Measurements from ENCODE around the gene SPATA31E1. TPM values are rescaled to one million over a fixed set of nuclear protein-coding genes. Genes with fewer than 3 reads are reported as not detected.

The SPATA31E1 gene
- total and polyA plus RNA-seq, 10 of the 15 experiments (the other 5 are each of a cell fraction or from before 2014, with no cell fraction given) = not detected

GRCh38 chr9:87849144-87849758, 33.4 kb upstream of the SPATA31E1 start:
- no peak for ATAC-seq
- POLR2A ChIA-PET = no interaction called here
- BruUV-seq (replicated peaks) = no TSS peak

More at GRCh38 chr9:87849144-87849758, 33.4 kb upstream of the SPATA31E1 start:
- RAD21 ChIA-PET (ENCODE audit: unreplicated experiment) = no interaction called here
- CTCF ChIA-PET = interaction anchor here (0.8 kb wide), 1 partner anchor 12 kb away, joined by 6 read pairs; no protein-coding TSS in a partner anchor
- Histone ChIP-seq H3K4me3 (no peak overlapping the region), H3K36me3 (ENCODE audit: control insufficient read depth in 2 of 2, insufficient read depth in 2 of 2, low read length in 1 of 2) (no peaks in the 10 kb centered on the region), H3K9ac (ENCODE audit: control insufficient read depth, insufficient read depth, low read length) (no peak overlapping the region), H3K4me1 (ENCODE audit: control insufficient read depth, insufficient read depth, low read length) (no peaks in the 10 kb centered on the region), H4K20me1 (ENCODE audit: control insufficient read depth, insufficient read depth) (no peaks in the 10 kb centered on the region), H3K27ac (ENCODE audit: control insufficient read depth, insufficient read depth) (no peak overlapping the region), H3K9me3 (replicated peaks; ENCODE audit: control insufficient read depth, insufficient read depth, low read length) (no peaks in the 10 kb centered on the region), H3K79me2 (ENCODE audit: control insufficient read depth, insufficient read depth, low read length) (no peaks in the 10 kb centered on the region), H3K27me3 (replicated peaks in 1 of 2; ENCODE audit: control insufficient read depth in 2 of 2, insufficient read depth in 2 of 2, low read length in 1 of 2) (no peaks in the 10 kb centered on the region), H3K4me2 (ENCODE audit: control insufficient read depth, insufficient read depth) (no peak overlapping the region), H2AFZ (ENCODE audit: control insufficient read depth, low read depth, low read length) (no peak overlapping the region)
- intact Hi-C loops (cut with micrococcal nuclease; ENCODE audit: unreplicated experiment) (no loop called here), in situ Hi-C loops (cut with MboI) (no loop called here)
- TF ChIP-seq BCL11A (IDR thresholded peaks at IDR 0.05; ENCODE audit: low read depth, low read length) (no peak), BCL3 (IDR thresholded peaks at IDR 0.05; ENCODE audit: borderline replicate concordance, insufficient read depth, low read depth, low read length, poor library complexity, severe bottlenecking) (no peak), ZNF274 (IDR thresholded peaks at IDR 0.05; ENCODE audit: insufficient read depth, insufficient read length) (no peak), ELK1 (IDR thresholded peaks at IDR 0.05; ENCODE audit: low read depth, low read length) (no peak), PBX3 (IDR thresholded peaks at IDR 0.05; ENCODE audit: insufficient replicate concordance, low read depth, low read length) (no peak), EGR1 (IDR thresholded peaks at IDR 0.05; ENCODE audit: borderline replicate concordance in 1 of 2, low read depth in 2 of 2, low read length in 2 of 2) (no peak), MXI1 (IDR thresholded peaks at IDR 0.05; ENCODE audit: low read depth, low read length) (no peak), EED (IDR thresholded peaks at IDR 0.05; ENCODE audit: low read depth) (no peak), CHD4 (IDR thresholded peaks at IDR 0.05) (no peak), FOXM1 (IDR thresholded peaks at IDR 0.05; ENCODE audit: low read depth, low read length) (no peak), MAX (IDR thresholded peaks at IDR 0.05; ENCODE audit: low read depth, low read length) (no peak), BHLHE40 (IDR thresholded peaks at IDR 0.05; ENCODE audit: borderline replicate concordance in 1 of 2, low read depth in 2 of 2, low read length in 1 of 2) (no peak), YY1 (IDR thresholded peaks at IDR 0.05; ENCODE audit: low read depth, low read length) (no peak), RELB (IDR thresholded peaks at IDR 0.05; ENCODE audit: low read depth) (no peak), IKZF2 (IDR thresholded peaks at IDR 0.05) (no peak), SRF (IDR thresholded peaks at IDR 0.05; ENCODE audit: low read depth in 2 of 2, low read length in 2 of 2) (no peak), SIN3A (IDR thresholded peaks at IDR 0.05; ENCODE audit: low read depth, low read length) (no peak), CREM (IDR thresholded peaks at IDR 0.05; ENCODE audit: low read depth) (no peak)
- SMC1A ChIA-PET (ENCODE audit: uncharacterized antibody, unreplicated experiment) = no interaction called here
- DNase-seq (ENCODE audit: low read depth, low spot score) (no peak), FAIRE-seq (no peak)
- WGBS (ENCODE audit: insufficient coverage, insufficient replicate concordance, low lambda C conversion rate, missing lambda C conversion rate) = 25% methylated on average over 3 of the region's 3 CpGs

All from GM12878 (cell line).